NCI-H2196 treated with DMSO at 0.1 percent for 48 hours (cell line): ENCODE data around the gene STOM.

Experiments
- DNase-seq: peaks from one replicate; lab custom pipeline; 2025; ENCODE audit not compliant: unreplicated experiment; lab: John Stamatoyannopoulos, UW

The STOM gene

DNA sequence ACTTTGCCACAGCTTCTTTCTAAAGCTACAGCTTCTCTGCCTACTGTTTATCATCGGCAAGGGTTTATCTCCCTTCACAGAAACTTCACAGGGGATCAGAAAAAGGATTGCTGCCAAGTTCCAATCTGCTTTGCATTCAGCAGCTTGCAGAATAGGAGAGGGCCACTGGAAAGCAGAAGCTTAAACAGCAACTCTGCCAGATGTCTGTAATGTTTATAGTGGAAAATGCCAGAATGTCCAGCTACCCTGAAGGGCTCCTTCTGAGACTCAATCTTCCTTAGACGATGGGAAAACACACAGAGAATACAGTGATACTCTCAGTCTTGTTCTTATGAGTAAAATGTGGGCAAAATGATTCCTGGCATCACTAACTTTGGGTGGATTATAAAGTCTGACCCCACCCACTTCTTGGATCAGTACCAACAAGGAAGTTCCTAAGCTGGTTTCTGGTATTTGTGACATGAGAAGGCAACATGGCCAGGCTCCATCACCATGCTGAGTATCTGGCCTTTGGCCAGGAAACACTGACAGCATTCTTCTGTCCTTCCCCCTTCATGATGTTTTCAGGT lies 19.0 kb downstream of the STOM start:
- peak; percentile 70 for DNase-seq

- DNase-seq = no peak
These were observed 20.0 kb downstream of the STOM start for GRCh38 chr9:121350036-121350435.

GRCh38 chr9:121349009-121349408 lies 21.0 kb downstream of the STOM start:
- DNase-seq = no peak

- no peak for DNase-seq
These were observed 21.8 kb downstream of the STOM start for GRCh38 chr9:121348221-121348620.

- no peak for DNase-seq
These were observed 25.0 kb downstream of the STOM start for GRCh38 chr9:121345070-121345469.

DNA sequence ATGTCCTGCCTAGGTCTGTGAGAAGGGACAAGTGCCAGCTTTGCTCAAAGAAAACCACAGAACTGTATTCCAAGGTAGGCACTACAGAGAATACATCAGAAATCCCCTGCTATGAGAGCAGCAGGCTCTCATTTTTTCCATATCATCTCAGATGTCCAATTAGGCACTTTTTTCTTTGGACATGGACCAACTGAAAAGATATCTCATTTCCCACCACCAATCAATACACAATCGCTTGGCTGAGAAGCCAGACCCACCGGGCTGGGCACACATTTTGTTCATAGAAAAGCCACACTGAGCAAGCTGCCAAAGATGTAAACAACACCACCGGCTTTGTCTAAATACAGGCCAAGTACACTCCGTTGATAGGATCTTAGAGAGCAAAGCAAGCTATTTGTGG lies 25.9 kb downstream of the STOM start:
- DNase-seq = peak; percentile 88

DNA sequence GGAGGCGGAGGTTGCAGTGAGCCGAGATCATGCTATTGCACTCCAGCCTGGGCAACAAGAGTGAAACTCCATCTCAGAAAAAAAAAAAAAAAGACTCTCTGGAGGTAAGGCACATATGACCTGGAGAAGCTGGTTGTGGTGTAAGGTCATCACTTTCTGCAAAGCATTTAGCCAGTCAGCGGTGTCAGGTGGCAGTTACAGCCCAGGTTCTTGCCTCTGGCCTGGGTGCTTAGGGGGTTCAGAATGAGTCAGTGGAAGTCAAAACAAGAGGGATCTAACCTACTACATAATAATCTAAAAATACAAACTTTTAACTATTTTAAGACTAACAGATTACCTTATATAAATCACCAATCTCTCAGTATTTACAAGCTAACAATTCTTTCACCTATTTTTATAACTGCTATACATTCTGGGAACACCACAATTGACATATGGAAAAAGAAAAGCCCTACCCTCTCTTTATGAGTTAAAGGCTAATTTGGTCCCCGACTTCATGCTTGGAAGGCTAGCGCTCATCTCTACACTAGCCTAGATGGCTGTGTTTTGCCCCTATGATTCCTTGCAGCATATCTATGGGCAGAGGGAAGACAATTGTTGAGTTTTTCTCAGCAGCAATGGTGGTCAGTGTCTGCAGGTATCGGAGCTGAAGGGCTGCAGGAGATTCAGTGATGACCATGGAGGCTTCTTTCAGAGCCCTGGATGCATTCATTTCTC lies 29.2 kb downstream of the STOM start:
- no peak for DNase-seq

GRCh38 chr9:121339437-121339836 lies 30.6 kb downstream of the STOM start:
- no peak for DNase-seq

DNA sequence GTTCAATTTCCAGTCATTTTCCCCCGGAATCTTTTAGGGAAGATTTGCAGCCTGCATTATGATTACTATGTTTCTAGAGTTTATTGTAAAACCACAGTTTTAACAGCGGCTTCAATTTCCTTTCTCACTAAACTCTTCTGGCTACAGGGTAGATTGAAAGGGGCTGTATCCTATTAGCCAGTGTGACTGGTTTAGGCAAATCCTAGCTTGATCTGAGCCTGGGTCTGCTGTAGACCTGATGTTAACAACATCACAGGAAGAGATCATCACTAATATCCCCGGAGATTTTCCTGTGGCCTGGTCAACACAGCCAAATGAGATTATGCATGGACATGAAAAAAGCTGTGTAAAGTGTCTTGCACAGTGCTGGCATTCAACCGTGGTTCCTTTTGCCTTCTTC lies 33.4 kb downstream of the STOM start:
- DNase-seq = no peak

GRCh38 chr9:121333950-121334773 lies 35.9 kb downstream of the STOM start:
- DNase-seq = no peak

GRCh38 chr9:121331992-121332685 lies 37.9 kb downstream of the STOM start:
- no peak for DNase-seq

DNA sequence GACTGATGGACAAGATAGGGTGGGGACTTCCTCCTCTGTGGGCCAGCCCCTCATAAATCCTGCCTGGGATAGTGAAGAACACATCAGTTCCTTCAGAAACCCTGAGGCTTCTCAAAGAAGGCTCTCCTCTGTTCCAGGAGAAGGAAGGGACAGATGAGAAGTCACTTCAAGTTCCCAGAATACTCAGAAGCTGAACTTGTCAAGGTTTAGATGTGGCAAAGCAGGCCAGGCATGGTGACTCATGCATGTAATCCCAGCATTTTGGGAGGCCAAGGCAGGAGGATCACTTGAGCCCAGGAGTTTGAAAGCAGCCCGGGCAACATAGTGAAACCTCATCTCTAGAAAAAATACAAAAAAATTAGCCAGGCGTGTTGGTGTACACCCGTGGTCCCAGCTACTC lies 38.5 kb downstream of the STOM start:
- no peak for DNase-seq

DNA sequence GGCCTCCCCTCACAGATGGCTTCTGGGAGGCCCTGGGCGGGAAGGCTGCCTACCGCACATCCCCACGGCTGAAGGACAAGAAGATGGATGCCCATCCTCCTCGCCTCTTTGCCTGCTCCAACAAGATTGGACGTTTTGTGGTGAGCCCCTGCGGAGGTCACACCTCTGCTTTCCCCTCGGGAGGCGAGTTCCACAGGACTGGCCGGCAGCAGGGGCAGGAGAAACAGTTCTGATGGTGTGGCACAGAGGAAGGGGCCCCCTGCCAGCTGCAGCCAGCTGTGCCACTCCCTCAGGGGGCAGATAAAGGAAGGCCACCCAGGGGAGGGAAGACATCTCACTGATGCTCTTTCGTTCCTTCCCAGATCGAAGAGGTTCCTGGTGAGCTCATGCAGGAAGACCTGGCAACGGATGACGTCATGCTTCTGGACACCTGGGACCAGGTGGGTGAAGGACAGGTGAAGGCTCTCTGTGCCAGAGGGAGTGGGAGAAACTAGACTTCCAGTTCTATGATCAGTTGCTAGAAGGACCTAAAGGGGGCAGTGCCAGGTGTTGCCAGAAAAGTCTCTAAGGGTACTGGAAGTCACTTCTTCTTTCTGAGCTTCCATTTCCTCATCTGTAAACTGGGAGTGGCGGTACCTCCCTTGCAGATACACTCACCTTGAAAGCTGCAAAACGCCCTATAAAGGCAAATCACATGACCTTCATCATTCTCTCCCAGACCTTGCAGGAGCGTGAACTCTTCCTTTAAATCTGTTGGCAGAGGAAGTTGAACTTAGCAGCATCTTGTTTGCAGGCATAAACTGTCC lies 41.0 kb downstream of the STOM start:
- no peak for DNase-seq

DNA sequence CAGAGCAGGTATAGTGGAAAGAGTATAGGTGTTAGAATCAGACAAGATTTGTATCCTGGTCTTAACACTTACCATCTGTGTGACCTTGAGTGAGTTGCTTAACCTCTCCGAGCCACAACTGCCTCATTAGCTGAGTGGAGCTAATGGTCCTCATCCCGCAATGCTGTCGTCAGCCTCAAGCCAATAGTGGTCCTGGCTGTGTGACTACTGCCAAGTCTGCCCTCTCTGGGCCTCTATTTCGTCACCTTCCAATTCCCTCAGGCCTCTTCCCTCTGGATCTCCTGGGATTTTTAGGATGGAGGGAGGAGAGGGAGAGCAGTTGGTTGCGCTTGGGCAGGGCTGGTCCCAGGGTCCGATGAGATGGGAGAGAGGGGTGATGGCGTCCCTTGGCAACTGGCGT lies 41.6 kb downstream of the STOM start:
- no peak for DNase-seq

DNA sequence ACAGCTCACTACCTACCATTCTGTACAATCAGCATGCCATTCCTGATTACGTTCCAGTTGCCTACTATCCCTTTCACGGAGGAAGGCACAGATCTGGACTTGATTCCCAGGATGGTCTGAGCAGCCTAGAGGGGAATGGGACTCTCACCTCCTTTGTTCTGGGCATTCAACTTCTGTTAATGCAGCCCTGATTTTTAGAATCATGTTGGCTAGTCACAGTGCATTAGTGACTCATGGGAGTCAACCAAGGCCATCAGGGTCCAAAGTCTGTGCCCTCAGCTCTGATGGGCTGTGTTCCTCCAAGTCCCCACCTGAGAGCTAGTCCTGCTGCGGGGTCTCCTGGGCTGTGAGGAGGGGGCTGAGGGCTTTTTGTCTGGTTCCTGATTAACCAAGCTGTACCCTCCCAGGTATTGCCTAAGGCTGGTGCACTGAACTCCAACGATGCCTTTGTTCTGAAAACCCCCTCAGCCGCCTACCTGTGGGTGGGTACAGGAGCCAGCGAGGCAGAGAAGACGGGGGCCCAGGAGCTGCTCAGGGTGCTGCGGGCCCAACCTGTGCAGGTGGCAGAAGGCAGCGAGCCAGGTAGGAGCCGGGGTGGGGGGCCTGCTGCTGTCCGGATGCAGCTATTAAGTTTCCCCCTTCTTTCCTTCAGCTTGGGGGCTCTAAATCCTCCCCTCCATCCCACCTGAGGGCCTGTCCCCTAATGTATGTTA lies 43.0 kb downstream of the STOM start:
- DNase-seq = no peak

DNA sequence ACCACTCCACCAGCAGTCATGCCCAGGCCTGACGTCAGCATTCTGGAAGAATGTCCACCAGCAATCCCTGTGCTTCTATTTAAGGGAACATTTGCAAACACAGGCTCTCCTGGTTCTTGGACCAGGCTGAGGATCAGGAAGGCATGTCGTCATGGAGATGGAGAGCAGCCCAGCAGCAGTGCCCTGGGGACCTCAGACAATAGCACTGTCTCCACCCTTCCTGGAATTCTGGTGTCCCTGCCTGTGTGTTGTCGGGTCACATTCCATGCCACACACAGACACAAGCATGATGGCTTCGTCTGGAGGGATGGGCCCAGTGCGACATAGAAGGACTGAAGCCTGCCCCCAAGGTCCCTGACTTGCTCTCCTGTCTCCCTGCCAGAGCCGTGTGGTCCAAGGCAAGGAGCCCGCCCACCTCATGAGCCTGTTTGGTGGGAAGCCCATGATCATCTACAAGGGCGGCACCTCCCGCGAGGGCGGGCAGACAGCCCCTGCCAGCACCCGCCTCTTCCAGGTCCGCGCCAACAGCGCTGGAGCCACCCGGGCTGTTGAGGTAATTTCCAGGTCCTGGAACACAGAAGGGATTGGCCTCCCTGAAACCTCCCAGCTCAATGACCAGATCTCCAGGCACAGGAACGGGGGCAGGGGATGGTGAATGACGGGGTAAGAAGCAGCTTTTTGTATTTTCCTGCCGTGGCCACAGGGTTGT lies 43.8 kb downstream of the STOM start:
- DNase-seq = no peak

- DNase-seq = no peak
These were observed 44.7 kb downstream of the STOM start for GRCh38 chr9:121325387-121325786.

GRCh38 chr9:121324755-121325154 lies 45.3 kb downstream of the STOM start:
- no peak for DNase-seq

DNA sequence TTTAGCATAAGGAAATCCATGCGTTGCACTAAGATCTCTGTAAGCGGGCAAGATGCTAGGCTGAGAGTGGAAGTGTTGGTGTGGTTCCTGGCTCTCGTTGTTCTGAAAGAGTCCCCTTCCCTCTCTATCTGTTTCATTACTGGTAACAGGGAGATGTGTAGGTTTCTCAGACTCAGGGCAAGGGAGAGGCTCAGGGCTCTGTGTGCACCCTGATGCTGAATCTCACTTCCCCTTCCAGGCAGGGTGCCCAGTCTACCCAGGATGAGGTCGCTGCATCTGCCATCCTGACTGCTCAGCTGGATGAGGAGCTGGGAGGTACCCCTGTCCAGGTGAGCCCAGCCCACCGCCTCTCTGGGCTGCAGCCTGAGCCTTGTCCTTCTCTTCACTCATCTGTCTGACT lies 45.7 kb downstream of the STOM start:
- DNase-seq = peak; percentile 30
